HepG2 (cell line): ENCODE data around the gene ARHGAP45. TPM values are rescaled to one million over a fixed set of nuclear protein-coding genes. Genes with fewer than 3 reads are reported as not detected.

Experiments
- ATF5 ChIP-seq: sonication (generic); formaldehyde crosslinking; IDR thresholded peaks from 2 replicates; pipeline ENCODE4 v1.4.0; 2020; ENCODE audit warnings: mild to moderate bottlenecking, low read depth, missing genetic modification reagents
- CHCHD3 ChIP-seq: sonication (generic); formaldehyde crosslinking; IDR thresholded peaks from 2 replicates; pipeline ENCODE4 v1.8.0; 2022; ENCODE audit warnings: mild to moderate bottlenecking, missing genetic modification reagents, moderate library complexity
- EEA1 ChIP-seq: sonication (generic); formaldehyde crosslinking; IDR thresholded peaks from 2 replicates; pipeline ENCODE4 v1.5.1; 2020; ENCODE audit warnings: mild to moderate bottlenecking, missing genetic modification reagents, borderline replicate concordance
- ETS1 ChIP-seq: sonication (generic); formaldehyde crosslinking; IDR thresholded peaks from 2 replicates; pipeline ENCODE4 v1.4.0; 2020; ENCODE audit warnings: missing genetic modification reagents
- GATA4 ChIP-seq: sonication (generic); IDR thresholded peaks from 2 replicates; pipeline ENCODE4 v1.6.1; 2016; ENCODE audit warnings: antibody characterized with exemption, low read depth, borderline replicate concordance
- IKZF1 ChIP-seq: fragments of 450-650 bp; IDR thresholded peaks from 2 replicates; pipeline ENCODE4 v1.7.1; 2016
- JDP2 ChIP-seq: sonication (generic); formaldehyde crosslinking; IDR thresholded peaks from 2 replicates; pipeline ENCODE4 v1.8.1; 2022; ENCODE audit warnings: missing genetic modification reagents, borderline replicate concordance
- KMT2A ChIP-seq: sonication (generic); formaldehyde crosslinking; IDR thresholded peaks from 2 replicates; pipeline ENCODE4 v1.4.0; 2020; ENCODE audit warnings: missing genetic modification reagents
- MLX ChIP-seq: IDR thresholded peaks from 2 replicates; pipeline ENCODE4 v1.6.1; 2016
- PHB2 ChIP-seq: fragments of 450-650 bp; IDR thresholded peaks from 2 replicates; pipeline ENCODE4 v1.6.1; 2018; ENCODE audit not compliant: partially characterized antibody
- SAP130 ChIP-seq: IDR thresholded peaks from 2 replicates; pipeline ENCODE4 v1.6.1; 2016; ENCODE audit warnings: low read depth
- SIX4 ChIP-seq: sonication (generic); formaldehyde crosslinking; IDR thresholded peaks from 2 replicates; pipeline ENCODE4 v1.4.0; 2020; ENCODE audit warnings: missing genetic modification reagents
- TEAD3 ChIP-seq: optimal IDR thresholded peaks from 2 replicates; pipeline ENCODE3; 2016; ENCODE audit warnings: borderline replicate concordance
- ZBTB2 ChIP-seq: sonication (generic); formaldehyde crosslinking; IDR thresholded peaks from 2 replicates; pipeline ENCODE4 v1.8.0; 2022; ENCODE audit warnings: low read depth, missing genetic modification reagents
- ZNF263 ChIP-seq: sonication (generic); formaldehyde crosslinking; IDR thresholded peaks from 2 replicates; pipeline ENCODE4 v1.4.0; 2020; ENCODE audit warnings: missing genetic modification reagents
- ZNF362 ChIP-seq: sonication (generic); formaldehyde crosslinking; IDR thresholded peaks from 2 replicates; pipeline ENCODE4 v1.4.0; 2020; ENCODE audit warnings: missing genetic modification reagents, mild to moderate bottlenecking, borderline replicate concordance
- ZNF484 ChIP-seq: sonication (generic); formaldehyde crosslinking; IDR thresholded peaks from 2 replicates; pipeline ENCODE4 v1.5.1; 2020; ENCODE audit warnings: mild to moderate bottlenecking, low read depth, missing genetic modification reagents, borderline replicate concordance
- ZNF513 ChIP-seq: sonication (generic); formaldehyde crosslinking; conservative IDR thresholded peaks from 2 replicates; pipeline ENCODE4 v1.5.0; 2020; ENCODE audit warnings: missing genetic modification reagents
- ZNF768 ChIP-seq: sonication (generic); formaldehyde crosslinking; IDR thresholded peaks from 2 replicates; pipeline ENCODE4 v1.4.0; 2020; ENCODE audit warnings: missing genetic modification reagents
- ZXDC ChIP-seq: sonication (generic); formaldehyde crosslinking; IDR thresholded peaks from 2 replicates; pipeline ENCODE4 v1.5.0; 2020; ENCODE audit warnings: mild to moderate bottlenecking, missing genetic modification reagents
- polyA plus RNA-seq, 8 experiments: library from polyadenylated mRNA; depleted of rRNA in 3 of 8; stranded (reverse) in 7 of 8; unstranded in 1 of 8; fragments of >200 nt; fragmentation: Illumina TruSeq in 4 of 8; extraction: Trizol in 4 of 8; gene quantifications; 2 replicates each; pipeline versions ENCODE4 v1.2.1 to v1.2.3, GENCODE V29; 2011 to 2016; ENCODE audit warnings: low read depth in 4 of 8, missing spikeins in 1 of 8, mixed read lengths in 1 of 8; ENCODE audit not compliant: insufficient read depth in 1 of 8
- total RNA-seq, 5 experiments: library from RNA; depleted of rRNA; stranded (reverse); fragments of >200 nt; fragmentation: Illumina TruSeq; extraction: Trizol; gene quantifications; 2 replicates each; pipeline ENCODE4 v1.2.3, GENCODE V29; 2016; ENCODE audit warnings: low read depth in 1 of 5

The ARHGAP45 gene
- total and polyA plus RNA-seq, 2 of the 13 experiments (the other 11 are each of a cell fraction or from before 2014, with no cell fraction given) = 0.84 to 32.0 TPM

- TF ChIP-seq ZNF484 (CRISPR knock-in tag) (no peak), CHCHD3 (CRISPR knock-in tag) (no peak), KMT2A (CRISPR knock-in tag) (no peak), ATF5 (CRISPR knock-in tag) (no peak), ZXDC (no peak), ZNF768 (CRISPR knock-in tag) (no peak), PHB2 (no peak), MLX (CRISPR knock-in tag) (no peak), ZNF263 (CRISPR knock-in tag) (no peak), TEAD3 (CRISPR knock-in tag) (no peak), SIX4 (CRISPR knock-in tag) (no peak), ETS1 (no peak), EEA1 (CRISPR knock-in tag) (no peak), GATA4 (no peak), SAP130 (CRISPR knock-in tag) (no peak; the same call in 1 of the 2 replicates), JDP2 (CRISPR knock-in tag) (no peak), ZNF513 (CRISPR knock-in tag) (no peak), IKZF1 (no peak), ZNF362 (CRISPR knock-in tag) (no peak), ZBTB2 (CRISPR knock-in tag) (0 out of 2 replicates have a peak, but pooled peaks have one; percentile 53)
Measured at GRCh38 chr19:1104311-1105007, 37.5 kb downstream of the ARHGAP45 start (continued).
